ENCODE measurements around the gene SCARB1.

Gene SCARB1

DNA sequence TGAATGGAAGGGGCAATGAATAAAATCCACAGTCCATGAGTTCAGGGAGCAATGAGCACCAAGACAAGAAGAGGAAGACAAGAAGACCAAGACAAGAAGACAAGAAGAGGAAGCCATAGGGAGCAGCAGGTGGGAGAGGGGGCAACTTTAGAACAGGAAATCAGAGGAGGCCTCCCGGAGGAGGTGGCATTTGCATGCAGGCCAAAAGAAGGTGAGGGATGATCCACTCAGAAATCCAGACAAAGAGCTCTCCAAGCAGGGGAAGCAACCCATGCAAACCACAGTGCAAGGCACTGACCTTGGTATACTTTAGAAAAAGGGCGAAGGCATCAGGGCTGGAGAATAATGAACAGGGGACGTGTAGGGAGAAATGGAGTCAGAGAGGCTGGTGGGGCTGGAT is 58.6 kb downstream of the SCARB1 start:
- no peaks in the 10 kb centered on the region for H3K27me3 ChIP-seq (replicated peaks; ENCODE audit: control insufficient read depth, insufficient read depth, low read length)
- TF ChIP-seq, protein P1, sequence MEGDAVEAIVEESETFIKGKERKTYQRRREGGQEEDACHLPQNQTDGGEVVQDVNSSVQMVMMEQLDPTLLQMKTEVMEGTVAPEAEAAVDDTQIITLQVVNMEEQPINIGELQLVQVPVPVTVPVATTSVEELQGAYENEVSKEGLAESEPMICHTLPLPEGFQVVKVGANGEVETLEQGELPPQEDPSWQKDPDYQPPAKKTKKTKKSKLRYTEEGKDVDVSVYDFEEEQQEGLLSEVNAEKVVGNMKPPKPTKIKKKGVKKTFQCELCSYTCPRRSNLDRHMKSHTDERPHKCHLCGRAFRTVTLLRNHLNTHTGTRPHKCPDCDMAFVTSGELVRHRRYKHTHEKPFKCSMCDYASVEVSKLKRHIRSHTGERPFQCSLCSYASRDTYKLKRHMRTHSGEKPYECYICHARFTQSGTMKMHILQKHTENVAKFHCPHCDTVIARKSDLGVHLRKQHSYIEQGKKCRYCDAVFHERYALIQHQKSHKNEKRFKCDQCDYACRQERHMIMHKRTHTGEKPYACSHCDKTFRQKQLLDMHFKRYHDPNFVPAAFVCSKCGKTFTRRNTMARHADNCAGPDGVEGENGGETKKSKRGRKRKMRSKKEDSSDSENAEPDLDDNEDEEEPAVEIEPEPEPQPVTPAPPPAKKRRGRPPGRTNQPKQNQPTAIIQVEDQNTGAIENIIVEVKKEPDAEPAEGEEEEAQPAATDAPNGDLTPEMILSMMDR (IDR thresholded peaks at IDR 0.05; ENCODE audit: insufficient read depth, low read length, poor library complexity, severe bottlenecking): no peak
- DNase-seq (ENCODE audit: extremely low read depth, insufficient read length): no peak
- peaks cover 39% of the 10 kb centered on the region for H3K36me3 ChIP-seq (ENCODE audit: control insufficient read depth, insufficient read depth, low read length)
- H3K4me3 ChIP-seq (replicated peaks; ENCODE audit: low read depth, low read length): no peak overlapping the region

- no peak for DNase-seq (ENCODE audit: extremely low read depth, insufficient read length)
- H3K36me3 ChIP-seq (ENCODE audit: control insufficient read depth, insufficient read depth, low read length): peaks cover 33% of the 10 kb centered on the region
- TF ChIP-seq, protein P1 (IDR thresholded peaks at IDR 0.05; ENCODE audit: insufficient read depth, low read length, poor library complexity, severe bottlenecking): no peak
- H3K27me3 ChIP-seq (replicated peaks; ENCODE audit: control insufficient read depth, insufficient read depth, low read length): no peaks in the 10 kb centered on the region
- H3K4me3 ChIP-seq (replicated peaks; ENCODE audit: low read depth, low read length): no peak overlapping the region
Observed at GRCh38 chr12:124804011-124804621, 59.5 kb downstream of the SCARB1 start.

DNA sequence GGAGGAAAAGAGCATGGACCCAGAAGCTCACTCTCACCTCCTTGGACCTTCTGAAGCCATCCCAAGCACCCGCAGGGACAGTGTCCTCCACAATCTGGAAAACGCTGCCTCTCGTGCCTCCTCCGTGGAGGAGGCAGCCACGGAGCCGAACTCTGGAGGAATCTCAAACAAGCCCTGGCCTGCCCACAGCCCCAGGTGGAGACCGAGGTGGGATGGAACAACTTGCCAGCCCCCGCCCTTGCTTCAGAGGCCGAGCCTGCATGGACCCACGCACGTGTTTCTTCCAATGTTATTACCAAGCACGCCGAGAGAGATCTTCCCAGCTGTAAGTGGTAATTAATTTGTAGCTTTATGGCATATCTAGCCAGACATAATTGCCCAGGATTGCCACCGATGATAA is 61.3 kb downstream of the SCARB1 start:
- no peaks in the 10 kb centered on the region for H3K27me3 ChIP-seq (replicated peaks; ENCODE audit: control insufficient read depth, insufficient read depth, low read length)
- H3K4me3 ChIP-seq (replicated peaks; ENCODE audit: low read depth, low read length): no peak overlapping the region
- no peak for DNase-seq (ENCODE audit: extremely low read depth, insufficient read length)
- peaks cover 35% of the 10 kb centered on the region for H3K36me3 ChIP-seq (ENCODE audit: control insufficient read depth, insufficient read depth, low read length)
- TF ChIP-seq, protein P1 (IDR thresholded peaks at IDR 0.05; ENCODE audit: insufficient read depth, low read length, poor library complexity, severe bottlenecking): no peak

DNA sequence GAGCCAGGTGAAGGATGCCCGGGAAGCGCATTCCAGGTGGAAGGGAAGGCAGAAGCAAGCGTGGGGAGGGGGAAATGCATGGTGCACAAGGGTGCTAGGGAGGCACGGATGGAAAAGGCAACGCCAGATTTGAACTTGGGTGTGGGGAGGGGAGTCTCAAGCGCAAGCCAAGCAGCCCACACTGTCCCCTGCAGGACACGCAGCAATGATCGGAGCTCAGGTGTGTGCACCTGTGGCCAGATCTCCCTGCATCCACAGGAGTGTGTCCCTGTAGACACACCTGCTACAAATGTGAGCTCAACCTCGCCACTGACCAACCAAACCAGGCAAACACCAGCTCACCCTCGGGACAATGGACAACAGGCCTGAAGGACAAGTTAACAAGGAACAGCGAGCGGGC is 63.2 kb downstream of the SCARB1 start:
- no peak for DNase-seq (ENCODE audit: extremely low read depth, insufficient read length)
- H3K4me3 ChIP-seq (replicated peaks; ENCODE audit: low read depth, low read length): no peak overlapping the region
- no peaks in the 10 kb centered on the region for H3K27me3 ChIP-seq (replicated peaks; ENCODE audit: control insufficient read depth, insufficient read depth, low read length)
- TF ChIP-seq, protein P1 (IDR thresholded peaks at IDR 0.05; ENCODE audit: insufficient read depth, low read length, poor library complexity, severe bottlenecking): no peak
- peaks cover 27% of the 10 kb centered on the region for H3K36me3 ChIP-seq (ENCODE audit: control insufficient read depth, insufficient read depth, low read length)

- TF ChIP-seq, protein P1 (IDR thresholded peaks at IDR 0.05; ENCODE audit: insufficient read depth, low read length, poor library complexity, severe bottlenecking): no peak
- Histone ChIP-seq H3K4me3 (replicated peaks; ENCODE audit: low read depth, low read length) (no peak overlapping the region), H3K36me3 (ENCODE audit: control insufficient read depth, insufficient read depth, low read length) (peaks cover 16% of the 10 kb centered on the region), H3K27me3 (replicated peaks; ENCODE audit: control insufficient read depth, insufficient read depth, low read length) (no peaks in the 10 kb centered on the region)
- DNase-seq (ENCODE audit: extremely low read depth, insufficient read length): no peak
Observed at GRCh38 chr12:124797321-124797720, 66.3 kb downstream of the SCARB1 start.

Data from GM06990 (cell line).